Activated T-helper 2 cell treated with anti-CD3 and anti-CD28 coated beads, Interferon-gamma antibody, Interleukin-2, Interleukin-4, amounts not matched to agents 10 μg/mL and 5 μg/mL and 100 μg/mL, durations not matched to agents 14 hours and 24 hours and 36 hours (primary cell): Measurements from ENCODE around the gene KIF22. TPM values are rescaled to one million over a fixed set of nuclear protein-coding genes. Genes with fewer than 3 reads are reported as not detected.

Source experiments
- DNase-seq: peaks from one replicate; pipeline ENCODE4 v3.0.0; 2021; ENCODE audit warnings: low spot score
- H3K27ac Mint-ChIP-seq: one replicate; pipeline ENCODE4 v1.8.0; 2021; ENCODE audit warnings: mixed read lengths
- H3K27me3 Mint-ChIP-seq: one replicate; pipeline ENCODE4 v1.8.0; 2021; ENCODE audit warnings: low read depth, mixed read lengths
- H3K36me3 Mint-ChIP-seq: one replicate; pipeline ENCODE4 v1.8.0; 2021; ENCODE audit warnings: low read depth, mixed read lengths
- H3K4me1 Mint-ChIP-seq: one replicate; pipeline ENCODE4 v1.8.0; 2021; ENCODE audit warnings: low read depth, mixed read lengths
- H3K4me3 Mint-ChIP-seq: one replicate; pipeline ENCODE4 v1.8.0; 2021; ENCODE audit warnings: low read depth, mild to moderate bottlenecking, moderate library complexity, mixed read lengths
- H3K9me3 Mint-ChIP-seq: one replicate; pipeline ENCODE4 v1.8.0; 2021; ENCODE audit warnings: mixed read lengths
- intact Hi-C: fragments of 100-400 bp; cut with micrococcal nuclease; formaldehyde crosslinking; loops from one replicate; pipeline ENCODE4 v1.15.1; 2023
- total RNA-seq: library from RNA; stranded (reverse); gene quantifications from 2 replicates; pipeline ENCODE4 v1.2.3, GENCODE V29; 2022

KIF22 gene
- total RNA-seq, 1 donor from 2014 or later = 136 TPM

DNA sequence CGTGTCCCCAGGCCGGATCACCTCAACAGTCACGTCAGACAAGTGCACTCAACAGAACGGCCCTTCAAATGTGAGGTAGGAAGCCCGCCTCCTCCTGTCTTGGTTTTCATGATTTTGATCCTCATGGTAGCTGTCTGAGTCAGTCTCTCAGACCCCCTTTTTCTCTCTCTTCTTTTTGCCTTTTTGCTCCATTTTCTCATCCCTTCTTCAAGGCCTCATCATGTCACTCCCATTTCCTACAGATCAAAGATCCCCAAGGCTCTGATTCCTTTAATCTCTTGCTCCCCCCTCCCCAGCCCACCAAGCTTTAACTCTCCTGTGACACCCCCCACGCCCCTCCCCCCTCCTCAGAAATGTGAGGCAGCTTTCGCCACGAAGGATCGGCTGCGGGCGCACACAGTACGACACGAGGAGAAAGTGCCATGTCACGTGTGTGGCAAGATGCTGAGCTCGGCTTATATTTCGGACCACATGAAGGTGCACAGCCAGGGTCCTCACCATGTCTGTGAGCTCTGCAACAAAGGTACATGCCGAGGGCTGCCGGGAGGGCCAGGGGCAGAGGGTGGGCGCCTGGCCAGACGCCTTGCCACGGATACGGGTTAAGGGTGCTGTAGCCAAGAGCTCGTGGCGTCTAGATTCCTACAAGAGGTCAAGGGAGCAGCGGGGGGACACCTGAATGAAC, 17.8 kb downstream of the KIF22 start:
- Mint-ChIP-seq H3K27ac (peak overlapping the region; percentile 93), H3K4me3 (peak overlapping the region; percentile 90), H3K9me3 (no peaks in the 10 kb centered on the region), H3K27me3 (peaks cover 1% of the 10 kb centered on the region), H3K36me3 (peaks cover 55% of the 10 kb centered on the region), H3K4me1 (peaks cover 41% of the 10 kb centered on the region)
- DNase-seq = no peak
- intact Hi-C loops = loop anchor here (1.0 to 10.0 kb wide), 7 partner anchors 8 to 566 kb away; partner anchors contain the start of genes C16orf54, MVP, MYL11 and PAGR1

DNA sequence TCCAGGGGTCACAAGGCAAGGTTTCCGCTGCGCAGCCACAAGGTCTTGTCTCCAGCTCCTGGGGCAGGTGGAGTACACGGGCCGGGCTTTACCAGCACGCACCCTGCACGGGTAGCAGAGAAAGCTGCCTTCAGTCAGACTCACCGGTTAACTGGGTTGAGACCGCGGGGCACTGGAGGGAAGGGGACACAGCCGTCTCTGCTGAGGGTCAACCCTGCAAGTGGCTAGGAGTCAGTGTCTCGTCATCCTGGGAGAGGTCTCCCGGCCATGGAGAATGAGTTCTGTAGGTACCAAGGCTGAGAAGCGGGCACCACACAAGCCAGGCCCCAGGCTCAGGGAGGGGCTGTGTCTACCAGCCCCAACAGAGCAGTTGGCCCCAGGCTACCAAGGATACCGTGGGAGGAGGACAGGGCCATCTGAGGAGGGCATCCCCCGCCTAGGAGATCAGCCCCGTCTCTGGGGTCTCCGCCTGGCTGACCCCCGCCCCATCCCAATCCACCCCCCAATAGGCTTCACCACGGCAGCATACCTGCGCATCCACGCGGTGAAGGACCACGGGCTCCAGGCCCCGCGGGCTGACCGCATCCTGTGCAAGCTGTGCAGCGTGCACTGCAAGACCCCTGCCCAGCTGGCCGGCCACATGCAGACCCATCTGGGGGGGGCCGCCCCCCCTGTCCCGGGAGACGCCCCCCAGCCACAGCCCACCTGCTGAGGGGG, 18.6 kb downstream of the KIF22 start:
- no peak for DNase-seq
- Mint-ChIP-seq H3K4me1 (peaks cover 38% of the 10 kb centered on the region), H3K9me3 (no peaks in the 10 kb centered on the region), H3K4me3 (peak overlapping the region; percentile 90), H3K36me3 (peaks cover 46% of the 10 kb centered on the region), H3K27ac (peak overlapping the region; percentile 93), H3K27me3 (peaks cover 1% of the 10 kb centered on the region)
- intact Hi-C loops = loop anchor here (5.0 to 10.0 kb wide), 4 partner anchors 62 to 566 kb away; partner anchors contain the start of genes C16orf54, MYL11 and TBC1D10B

- Mint-ChIP-seq H3K4me3 (peak overlapping the region; percentile 76), H3K27ac (peak overlapping the region; percentile 60), H3K36me3 (peaks cover 41% of the 10 kb centered on the region), H3K27me3 (peaks cover 1% of the 10 kb centered on the region), H3K4me1 (peaks cover 40% of the 10 kb centered on the region), H3K9me3 (no peaks in the 10 kb centered on the region)
- DNase-seq = no peak
- intact Hi-C loops = loop anchor here (5.0 to 10.0 kb wide), 4 partner anchors 63 to 565 kb away; partner anchors contain the start of genes C16orf54, MYL11 and TBC1D10B
Observed at GRCh38 chr16:29809850-29810698, 19.5 kb downstream of the KIF22 start.

GRCh38 chr16:29810699-29811169, 20.2 kb downstream of the KIF22 start:
- no peak for DNase-seq
- intact Hi-C loops = no loop called here
- H3K27me3 Mint-ChIP-seq = peaks cover 1% of the 10 kb centered on the region
- H3K36me3 Mint-ChIP-seq = peaks cover 38% of the 10 kb centered on the region
- peak overlapping the region; percentile 76 for H3K4me3 Mint-ChIP-seq
- no peaks in the 10 kb centered on the region for H3K9me3 Mint-ChIP-seq
- H3K4me1 Mint-ChIP-seq = peaks cover 43% of the 10 kb centered on the region
- H3K27ac Mint-ChIP-seq = peak overlapping the region; percentile 45

DNA sequence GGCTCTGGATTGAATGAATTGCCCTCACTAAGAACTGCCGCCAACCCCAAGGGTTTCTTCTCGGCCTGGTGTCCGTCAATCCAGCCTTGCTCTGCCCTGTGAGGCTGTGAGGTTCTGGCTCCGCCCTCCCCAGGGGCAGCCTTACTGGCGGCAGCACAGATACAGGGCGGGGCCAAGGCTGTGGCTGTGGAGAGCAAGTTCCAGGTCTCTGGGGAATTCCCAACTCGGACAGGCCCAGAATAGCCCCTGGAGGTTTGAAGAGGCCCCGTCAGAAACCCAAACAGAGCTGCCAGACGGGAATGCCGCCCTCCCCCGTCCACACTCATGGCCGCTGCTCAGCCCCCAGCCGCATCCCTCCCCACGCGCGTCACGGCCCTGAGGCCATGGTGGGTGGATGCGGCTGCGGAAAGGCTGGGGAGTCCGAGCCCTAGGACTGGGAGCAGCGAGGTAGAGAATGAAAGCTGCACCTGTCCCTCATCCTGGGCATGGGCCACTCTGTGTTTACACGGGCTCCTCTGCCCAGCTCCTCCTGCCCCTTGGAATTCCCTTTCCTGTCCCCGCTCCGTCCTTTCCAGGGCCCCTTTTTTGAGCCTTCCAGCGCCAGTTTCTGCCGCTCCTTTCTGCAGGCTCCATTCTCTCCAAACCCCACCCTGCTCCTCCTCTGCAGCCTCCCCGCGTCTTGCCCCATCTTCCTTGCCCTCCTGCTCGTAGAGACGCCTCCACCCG, 20.8 kb downstream of the KIF22 start:
- Mint-ChIP-seq H3K4me1 (peaks cover 43% of the 10 kb centered on the region), H3K36me3 (peaks cover 38% of the 10 kb centered on the region), H3K27ac (peak overlapping the region; percentile 61), H3K9me3 (no peaks in the 10 kb centered on the region), H3K27me3 (peaks cover 1% of the 10 kb centered on the region), H3K4me3 (peak overlapping the region; percentile 76)
- DNase-seq = peak; percentile 75
- intact Hi-C loops = no loop called here

- Mint-ChIP-seq H3K27me3 (peaks cover 1% of the 10 kb centered on the region), H3K36me3 (peaks cover 43% of the 10 kb centered on the region), H3K9me3 (no peaks in the 10 kb centered on the region), H3K4me3 (peak within 1 kb of the TSS; percentile 76), H3K4me1 (peaks cover 44% of the 10 kb centered on the region), H3K27ac (peak within 1 kb of the TSS; percentile 61)
- DNase-seq = no peak
- intact Hi-C loops = no loop called here
Observed at GRCh38 chr16:29811896-29812665, 21.5 kb downstream of the KIF22 start, which contains the start of gene PRRT2. Gene PRRT2, plus strand, starts transcription at chr16:29812193. Its CDS starts 862 bp downstream, at chr16:29813055.

DNA sequence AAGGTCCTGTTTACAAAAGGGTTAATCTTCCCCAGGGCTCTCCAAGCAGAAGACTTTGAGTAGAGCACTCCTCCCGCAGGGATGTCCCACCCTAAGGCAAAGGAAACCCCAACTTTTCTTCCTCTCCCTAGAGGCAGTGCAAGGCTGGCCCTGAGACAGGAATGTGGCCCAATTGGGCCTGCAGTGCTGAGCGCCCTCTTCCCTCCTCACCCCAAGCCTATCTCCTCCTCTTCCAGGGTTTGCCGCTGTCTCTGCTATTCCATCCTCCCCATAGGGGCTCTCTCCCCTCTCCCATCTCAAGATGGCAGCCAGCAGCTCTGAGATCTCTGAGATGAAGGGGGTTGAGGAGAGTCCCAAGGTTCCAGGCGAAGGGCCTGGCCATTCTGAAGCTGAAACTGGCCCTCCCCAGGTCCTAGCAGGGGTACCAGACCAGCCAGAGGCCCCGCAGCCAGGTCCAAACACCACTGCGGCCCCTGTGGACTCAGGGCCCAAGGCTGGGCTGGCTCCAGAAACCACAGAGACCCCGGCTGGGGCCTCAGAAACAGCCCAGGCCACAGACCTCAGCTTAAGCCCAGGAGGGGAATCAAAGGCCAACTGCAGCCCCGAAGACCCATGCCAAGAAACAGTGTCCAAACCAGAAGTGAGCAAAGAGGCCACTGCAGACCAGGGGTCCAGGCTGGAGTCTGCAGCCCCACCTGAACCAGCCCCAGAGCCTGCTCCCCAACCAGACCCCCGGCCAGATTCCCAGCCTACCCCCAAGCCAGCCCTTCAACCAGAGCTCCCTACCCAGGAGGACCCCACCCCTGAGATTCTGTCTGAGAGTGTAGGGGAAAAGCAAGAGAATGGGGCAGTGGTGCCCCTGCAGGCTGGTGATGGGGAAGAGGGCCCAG, 22.4 kb downstream of the KIF22 start:
- DNase-seq = no peak
- intact Hi-C loops = no loop called here
- H3K4me1 Mint-ChIP-seq = peaks cover 47% of the 10 kb centered on the region
- no peaks in the 10 kb centered on the region for H3K9me3 Mint-ChIP-seq
- H3K4me3 Mint-ChIP-seq = peak overlapping the region; percentile 62
- no peak overlapping the region for H3K27ac Mint-ChIP-seq
- peaks cover 1% of the 10 kb centered on the region for H3K27me3 Mint-ChIP-seq
- peaks cover 38% of the 10 kb centered on the region for H3K36me3 Mint-ChIP-seq

DNA sequence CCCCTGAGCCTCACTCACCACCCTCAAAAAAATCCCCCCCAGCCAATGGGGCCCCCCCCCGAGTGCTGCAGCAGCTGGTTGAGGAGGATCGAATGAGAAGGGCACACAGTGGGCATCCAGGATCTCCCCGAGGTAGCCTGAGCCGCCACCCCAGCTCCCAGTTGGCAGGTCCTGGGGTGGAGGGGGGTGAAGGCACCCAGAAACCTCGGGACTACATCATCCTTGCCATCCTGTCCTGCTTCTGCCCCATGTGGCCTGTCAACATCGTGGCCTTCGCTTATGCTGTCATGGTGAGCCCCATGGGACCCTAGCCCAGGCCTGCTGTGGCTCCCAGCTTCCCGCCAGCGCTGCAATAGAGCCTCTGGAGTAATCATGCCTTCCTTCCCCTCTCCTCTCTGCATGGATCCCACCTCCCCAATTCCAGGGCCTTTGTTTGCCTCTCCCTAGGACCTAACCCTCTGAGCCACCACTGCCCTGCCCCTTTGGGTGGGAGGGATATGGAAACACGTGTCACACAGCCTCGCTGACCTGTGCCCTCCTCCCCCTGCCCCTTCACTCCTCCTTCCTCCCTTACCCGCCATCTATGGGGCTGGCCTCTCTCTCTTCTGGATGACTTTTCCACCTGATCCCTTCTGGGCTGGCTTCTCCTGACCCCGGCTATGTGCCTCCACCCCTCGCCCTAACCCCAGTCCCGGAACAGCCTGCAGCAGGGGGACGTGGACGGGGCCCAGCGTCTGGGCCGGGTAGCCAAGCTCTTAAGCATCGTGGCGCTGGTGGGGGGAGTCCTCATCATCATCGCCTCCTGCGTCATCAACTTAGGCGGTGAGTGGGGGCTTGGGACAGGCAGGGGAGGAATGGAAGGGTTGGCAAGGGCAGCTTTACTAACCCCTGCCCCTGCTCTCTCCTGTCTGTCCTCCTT, 23.4 kb downstream of the KIF22 start:
- H3K36me3 Mint-ChIP-seq = peaks cover 38% of the 10 kb centered on the region
- H3K27me3 Mint-ChIP-seq = peaks cover 1% of the 10 kb centered on the region
- intact Hi-C loops = no loop called here
- H3K4me3 Mint-ChIP-seq = no peak overlapping the region
- no peaks in the 10 kb centered on the region for H3K9me3 Mint-ChIP-seq
- H3K27ac Mint-ChIP-seq = no peak overlapping the region
- no peak for DNase-seq
- peaks cover 50% of the 10 kb centered on the region for H3K4me1 Mint-ChIP-seq

GRCh38 chr16:29814592-29814991, 24.0 kb downstream of the KIF22 start:
- peaks cover 52% of the 10 kb centered on the region for H3K4me1 Mint-ChIP-seq
- H3K36me3 Mint-ChIP-seq = peaks cover 41% of the 10 kb centered on the region
- no peaks in the 10 kb centered on the region for H3K9me3 Mint-ChIP-seq
- H3K27ac Mint-ChIP-seq = peak overlapping the region; percentile 94
- no peak for DNase-seq
- peak overlapping the region; percentile 89 for H3K4me3 Mint-ChIP-seq
- H3K27me3 Mint-ChIP-seq = peaks cover 1% of the 10 kb centered on the region
- intact Hi-C loops = no loop called here
